Left renal pelvis (tissue), 4 donors: Measurements from ENCODE around the gene HOOK1. TPM values are rescaled to one million over a fixed set of nuclear protein-coding genes. Genes with fewer than 3 reads are reported as not detected.
"Not testable (repeated sequence)": the region's sequence is repeated elsewhere in the genome, so short reads cannot be mapped to it uniquely, and the experiment has no call there.

Source experiments
- DNase-seq, 4 donors: peaks; one replicate each; pipeline ENCODE4 v3.0.0-alpha.2; 2013; ENCODE audit warnings: low read depth in 4 of 4, low spot score in 3 of 4
- polyA plus RNA-seq, 4 donors: library from polyadenylated mRNA; unstranded; fragments of 120-200 nt; gene quantifications; one replicate each; pipeline ENCODE4 v1.2.1, GENCODE V29; 2013; ENCODE audit not compliant: insufficient read length in 4 of 4

Gene HOOK1
- polyA plus RNA-seq, 4 donors = 3.5 to 84.7 (median 71.7) TPM

DNA sequence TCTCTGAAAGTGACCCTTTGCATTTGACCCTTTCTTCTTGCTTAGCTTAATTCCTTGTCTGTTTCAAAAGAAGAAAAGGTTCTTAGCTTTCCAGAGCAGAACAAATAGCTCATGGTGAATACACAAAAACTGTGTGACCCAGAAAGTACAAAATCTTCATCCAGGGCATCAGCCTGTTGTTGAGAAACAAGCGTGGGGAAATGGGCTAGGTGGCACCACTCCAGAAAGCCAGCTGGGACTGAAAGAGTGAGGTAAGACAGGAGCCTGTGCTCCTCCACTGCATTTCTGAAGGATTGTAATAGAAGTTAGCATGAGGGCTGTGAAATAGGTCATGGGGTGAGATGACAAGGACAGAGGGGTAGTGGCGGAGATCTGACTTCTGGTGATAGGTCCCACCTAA lies 66.0 kb downstream of the HOOK1 start:
- DNase-seq = no peak

DNA sequence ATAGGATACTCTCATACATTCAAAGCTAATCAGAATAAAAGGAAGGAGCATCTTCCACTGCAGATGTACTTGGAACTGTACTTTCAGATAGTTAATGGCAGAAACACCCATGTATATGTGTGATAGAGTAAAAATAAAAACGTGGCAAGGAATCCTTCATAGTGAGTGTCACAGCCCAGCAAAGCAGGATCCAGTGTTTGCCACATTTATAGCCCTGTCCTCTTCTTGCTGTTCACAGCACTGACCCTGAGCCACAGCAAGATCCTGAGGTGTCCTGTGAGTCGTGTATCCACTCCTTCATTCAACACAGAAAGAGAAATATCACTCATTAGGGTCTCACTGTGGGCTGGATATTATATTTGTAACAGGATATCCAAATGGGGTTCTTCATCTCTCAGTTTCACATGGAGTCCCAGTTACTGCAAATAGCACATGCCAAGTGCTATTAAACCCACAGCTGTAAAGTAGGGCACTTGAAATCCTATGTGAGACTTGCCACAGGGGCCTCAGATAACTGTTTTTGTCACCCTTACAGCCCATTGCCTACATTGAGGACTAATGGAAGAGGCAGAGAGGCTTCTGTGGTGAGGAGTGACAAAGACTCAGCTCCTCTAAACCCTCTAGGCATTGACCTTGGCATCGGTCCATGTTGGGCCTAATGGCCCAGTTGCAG lies 70.5 kb downstream of the HOOK1 start:
- no peak for DNase-seq

DNA sequence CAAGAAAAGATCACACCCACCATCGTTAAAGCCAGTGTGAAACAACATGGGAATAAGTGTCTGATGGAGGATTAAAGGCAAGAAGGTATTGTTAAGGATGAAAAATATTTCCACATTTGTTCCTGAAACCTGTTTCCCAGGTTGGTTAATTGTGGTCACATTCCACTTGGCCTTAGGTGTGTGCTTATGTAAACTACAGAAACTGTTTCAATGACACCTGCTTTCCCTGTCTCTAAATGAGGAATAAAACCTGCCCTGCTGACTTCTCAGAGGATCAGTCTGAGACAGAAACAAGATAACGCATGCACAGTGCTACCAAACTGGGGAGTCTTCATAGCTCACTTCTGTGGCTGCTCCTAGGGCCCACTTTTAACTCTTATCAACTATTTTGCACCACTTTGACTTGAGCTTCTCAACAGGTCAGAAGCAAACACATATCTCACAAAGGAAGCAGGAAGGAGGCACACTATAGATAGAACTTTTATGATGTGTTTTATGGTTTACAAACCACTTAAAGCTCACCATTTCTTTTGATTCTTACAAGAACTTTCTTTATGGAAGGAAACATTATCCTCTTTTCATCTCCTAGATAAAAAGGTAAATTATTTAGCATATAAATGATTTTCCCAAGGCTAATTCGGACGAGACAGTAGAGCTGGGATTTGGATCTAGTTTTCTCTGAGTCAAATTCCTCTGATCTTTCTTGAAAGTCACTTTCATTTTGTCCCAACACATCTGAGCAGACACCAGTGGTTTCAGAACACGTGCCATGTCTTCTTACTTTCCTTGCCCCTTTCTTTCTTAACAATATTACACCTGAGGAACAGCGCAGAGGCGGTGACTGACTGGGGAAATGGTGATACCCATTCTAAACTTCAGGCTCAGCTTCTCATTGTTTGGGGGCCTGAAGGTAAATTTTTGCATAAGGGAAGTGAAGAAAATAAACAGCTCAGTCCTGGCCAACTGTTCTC lies 78.4 kb downstream of the HOOK1 start:
- DNase-seq = no peak

DNA sequence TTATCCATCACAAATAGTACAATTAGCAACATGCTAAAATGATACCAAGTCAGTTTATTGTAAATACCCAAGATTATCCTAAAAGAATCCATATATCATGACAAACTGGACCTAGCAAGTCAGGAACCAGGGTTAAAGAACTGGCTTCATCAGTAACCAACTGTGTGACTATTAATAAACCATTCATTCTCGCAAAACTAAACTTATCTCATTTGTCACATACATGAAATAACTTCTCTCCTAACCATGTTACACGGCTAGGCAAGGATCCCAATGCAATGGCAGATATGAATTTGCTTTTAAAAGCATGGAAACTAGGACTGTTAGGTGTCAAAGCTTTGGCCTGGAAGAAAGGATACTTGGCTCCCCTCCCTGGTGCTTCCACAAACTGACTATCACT lies 82.4 kb downstream of the HOOK1 start:
- no peak for DNase-seq

DNA sequence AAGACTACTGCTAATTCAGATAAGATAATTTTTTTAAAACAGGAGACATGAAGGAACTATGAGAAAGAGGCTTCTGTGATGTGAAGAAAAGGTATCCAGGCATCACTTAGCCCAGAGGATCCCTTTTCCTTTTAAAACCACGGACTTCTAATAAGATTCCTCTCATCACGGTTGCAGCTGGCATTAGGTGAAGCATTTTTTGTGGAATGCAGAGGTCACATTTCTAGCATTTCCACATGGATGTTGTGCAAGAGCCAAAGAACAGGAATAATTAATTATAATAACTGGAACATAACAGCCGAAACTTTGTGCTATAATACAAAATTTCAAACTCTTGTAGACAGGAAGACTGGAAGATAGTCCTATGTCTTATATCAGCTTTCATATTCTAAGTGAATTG lies 84.2 kb downstream of the HOOK1 start:
- DNase-seq = no peak

DNA sequence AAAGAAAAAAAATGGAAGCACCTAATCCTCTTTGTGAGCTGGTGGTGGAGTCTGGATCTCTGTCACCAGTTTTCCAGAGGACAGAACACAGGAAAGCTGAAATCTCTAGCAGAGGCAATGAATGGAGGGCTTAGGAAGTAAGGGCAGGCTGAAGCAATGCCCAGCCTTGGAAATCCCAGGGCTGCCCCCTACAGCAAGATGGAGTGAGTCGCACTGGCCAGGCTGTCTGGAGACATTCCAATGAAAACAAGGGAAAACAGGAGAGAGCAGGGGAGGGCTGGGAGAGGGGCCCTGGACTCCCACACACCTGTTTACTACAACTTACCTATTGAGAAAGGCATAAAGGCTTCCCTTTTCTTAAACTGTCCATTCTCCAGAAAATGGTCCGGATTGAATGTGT lies 85.9 kb downstream of the HOOK1 start:
- no peak for DNase-seq

DNA sequence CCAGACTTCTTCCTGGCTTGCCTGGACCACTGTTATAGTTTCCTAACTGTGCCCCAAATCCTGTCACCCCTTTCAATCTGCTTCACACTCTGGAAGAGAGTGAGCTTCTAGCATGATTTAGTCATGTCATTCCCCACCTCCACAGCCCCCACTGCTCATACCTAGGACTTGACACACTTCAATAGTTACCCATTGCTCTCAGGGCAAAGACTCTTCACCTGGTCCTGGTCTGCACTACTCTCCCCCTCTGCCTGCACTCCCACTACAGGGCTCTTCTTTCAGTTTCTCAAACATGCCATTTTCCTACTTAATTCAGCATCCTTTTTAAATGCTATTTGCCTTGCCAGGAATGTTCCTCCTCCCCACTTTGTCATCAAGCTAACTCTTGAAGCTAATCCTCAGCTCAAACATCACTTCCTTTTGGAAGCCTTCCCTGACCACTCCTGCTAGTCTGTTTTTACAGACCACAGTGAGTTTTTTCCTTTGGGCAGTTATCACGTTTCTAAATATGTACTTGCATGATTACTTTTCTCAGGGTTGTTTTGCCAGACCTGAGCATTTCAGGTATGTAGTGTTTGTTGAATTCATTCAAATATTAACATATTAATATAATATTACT lies 87.1 kb downstream of the HOOK1 start:
- no peak for DNase-seq

DNA sequence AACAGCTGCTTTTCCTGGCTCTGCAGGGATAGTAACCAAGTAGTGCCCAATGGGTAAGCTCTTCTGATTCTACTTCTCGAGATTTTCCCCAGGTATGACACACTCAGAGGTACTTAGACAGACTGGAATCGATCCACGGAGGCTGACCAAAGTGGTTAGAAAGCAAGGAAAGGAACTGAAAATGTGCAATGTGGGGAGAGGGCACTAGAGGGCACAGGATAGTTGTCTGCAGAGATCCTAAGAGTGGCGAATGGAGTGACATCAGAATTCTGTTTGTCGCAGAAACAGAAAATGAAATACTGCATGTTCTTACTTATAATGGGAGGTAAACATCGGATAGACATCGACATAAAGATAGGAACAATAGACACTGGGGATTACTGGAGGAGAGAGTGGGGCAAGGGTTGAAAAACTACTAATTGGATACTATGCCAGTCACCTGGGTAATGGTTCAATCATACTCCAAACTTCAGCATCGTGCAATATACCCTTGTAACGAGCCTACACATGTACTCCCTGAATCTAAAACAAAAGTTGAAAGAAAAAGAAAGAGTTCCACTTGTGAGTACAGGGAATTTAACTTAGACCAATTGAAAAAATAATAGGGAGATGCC lies 88.5 kb downstream of the HOOK1 start:
- peak in 1 of 4 donors; percentile 4 for DNase-seq

DNA sequence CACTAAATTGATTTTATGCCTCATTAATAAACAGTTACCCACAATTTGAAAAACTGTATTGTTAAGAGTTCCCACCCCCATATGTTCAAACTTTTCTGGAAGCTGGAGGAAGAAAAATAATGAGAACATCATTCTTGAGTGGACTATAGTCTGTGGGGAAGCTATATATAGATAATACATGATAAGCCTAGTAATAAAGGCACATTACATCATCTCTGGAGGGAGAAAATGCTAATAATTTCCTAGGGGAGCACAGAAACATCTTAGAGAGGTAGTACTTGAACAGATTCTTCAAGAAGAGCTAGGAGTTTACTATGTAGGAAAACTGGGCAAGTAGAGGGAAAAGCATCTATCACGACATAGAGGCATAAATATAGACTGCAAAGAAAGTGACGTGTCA lies 92.2 kb downstream of the HOOK1 start:
- no peak for DNase-seq

DNA sequence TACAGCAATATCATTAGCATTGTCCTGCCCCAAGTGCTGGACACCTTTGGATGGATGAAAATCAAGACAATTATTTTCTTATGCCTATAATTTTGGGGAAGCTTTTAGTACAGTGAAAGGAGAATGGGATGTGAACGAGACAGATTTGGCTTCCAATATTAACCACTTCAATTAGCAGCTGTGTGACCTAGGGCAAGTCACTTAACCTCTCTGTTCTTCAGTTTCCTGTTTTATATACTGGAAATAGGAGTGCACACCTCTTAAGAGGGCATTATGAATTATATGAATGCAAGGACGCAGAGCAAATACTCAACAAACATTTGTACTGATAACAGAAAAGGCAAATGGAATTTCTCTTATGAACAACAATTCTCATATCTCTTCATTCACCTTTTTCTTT lies 93.3 kb downstream of the HOOK1 start:
- no peak for DNase-seq

DNA sequence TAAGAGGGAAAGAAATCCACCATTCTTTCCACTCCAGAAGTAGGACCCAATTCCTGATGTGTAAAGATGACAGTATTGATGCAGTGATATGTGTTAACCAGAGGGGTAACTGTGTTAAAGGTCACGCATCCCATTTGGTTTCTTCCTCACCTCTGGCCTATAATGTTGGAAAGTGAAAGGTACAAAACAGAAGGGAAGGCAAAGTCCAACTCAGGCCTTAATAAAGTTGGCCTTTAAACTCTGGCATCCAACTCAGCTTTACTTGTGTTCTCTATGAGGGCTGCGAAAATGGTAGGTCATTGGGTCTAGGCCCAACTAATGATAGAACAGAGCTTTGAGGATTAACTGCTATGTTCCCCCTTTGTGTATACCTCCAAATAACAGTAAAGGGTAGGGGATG lies 93.9 kb downstream of the HOOK1 start:
- no peak for DNase-seq

DNA sequence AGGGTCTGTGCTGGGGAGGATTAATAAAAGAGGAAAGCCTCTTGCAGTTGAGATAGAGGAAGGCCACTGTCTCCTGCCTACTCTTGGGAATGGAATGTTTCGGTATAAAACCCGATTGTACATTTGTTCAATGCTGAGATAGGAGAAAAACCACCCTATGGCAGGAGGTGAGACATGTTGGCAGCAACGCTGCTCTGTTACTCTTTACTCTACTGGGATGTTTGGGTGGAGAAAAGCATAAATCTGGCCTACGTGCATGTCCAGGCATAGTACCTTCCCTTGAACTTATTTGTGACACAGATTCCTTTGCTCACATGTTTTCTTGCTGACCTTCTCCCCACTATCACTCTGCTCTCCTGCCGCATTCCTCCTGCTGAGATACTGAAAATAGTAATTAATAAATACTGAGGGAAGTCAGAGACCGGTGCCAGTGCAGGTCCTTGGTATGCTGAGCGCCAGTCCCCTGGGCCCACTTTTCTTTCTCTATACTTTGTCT lies 100.1 kb downstream of the HOOK1 start:
- DNase-seq = not testable (repeated sequence)

DNA sequence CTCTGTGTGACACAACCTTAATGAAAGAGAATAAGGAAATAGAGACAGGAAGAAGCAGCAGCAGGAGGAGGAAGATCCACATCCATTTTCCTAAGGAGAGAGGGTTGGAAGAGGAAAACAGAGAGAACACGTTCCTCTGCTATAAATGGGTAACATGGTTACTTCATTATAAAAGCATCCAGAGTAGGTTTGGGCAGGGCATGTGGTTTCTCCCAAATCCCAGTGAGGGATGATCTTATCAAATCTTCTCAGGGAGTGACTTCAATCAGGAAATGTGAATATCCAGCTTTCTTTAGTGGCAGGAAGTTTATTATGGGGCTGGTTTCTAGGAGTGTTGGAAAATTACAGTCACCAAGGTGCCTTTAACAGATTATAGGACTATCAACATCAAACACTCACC lies 100.8 kb downstream of the HOOK1 start:
- no peak for DNase-seq

DNA sequence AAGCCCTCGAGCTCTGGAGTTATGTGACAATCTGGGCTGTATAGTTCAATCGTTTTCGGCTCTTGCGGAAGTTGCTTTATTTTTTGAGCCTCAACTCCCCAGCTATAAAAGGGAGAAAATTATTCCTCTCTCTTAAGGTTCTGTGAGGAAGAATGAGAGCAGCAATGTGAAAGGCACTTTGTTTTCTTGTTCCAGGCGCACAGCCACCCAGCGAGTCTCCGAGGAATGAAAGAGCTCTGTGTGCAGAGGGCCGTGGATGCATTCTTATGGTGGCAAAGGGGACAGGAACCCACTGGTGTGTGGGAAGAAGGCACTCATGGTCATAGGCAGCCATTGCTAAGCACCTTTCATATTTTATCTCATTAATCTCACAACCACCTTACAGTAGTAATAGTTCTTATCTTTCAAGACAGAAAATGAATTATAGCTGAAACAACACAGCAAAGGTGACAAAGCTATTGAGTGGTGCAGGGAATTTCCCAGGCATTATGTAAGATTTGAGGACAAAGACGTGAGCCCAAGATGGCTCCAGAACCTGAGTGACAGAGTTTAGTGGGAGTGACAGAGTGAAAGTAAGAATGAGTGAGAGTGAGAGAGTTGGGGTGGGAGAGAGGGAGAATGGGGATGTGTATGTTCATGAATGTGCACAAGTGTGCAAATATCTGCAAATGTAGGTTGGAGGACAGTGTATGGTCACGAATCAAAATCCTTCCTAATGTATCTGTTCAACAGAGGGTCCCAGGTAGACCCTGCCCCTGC lies 102.5 kb downstream of the HOOK1 start:
- no peak for DNase-seq

DNA sequence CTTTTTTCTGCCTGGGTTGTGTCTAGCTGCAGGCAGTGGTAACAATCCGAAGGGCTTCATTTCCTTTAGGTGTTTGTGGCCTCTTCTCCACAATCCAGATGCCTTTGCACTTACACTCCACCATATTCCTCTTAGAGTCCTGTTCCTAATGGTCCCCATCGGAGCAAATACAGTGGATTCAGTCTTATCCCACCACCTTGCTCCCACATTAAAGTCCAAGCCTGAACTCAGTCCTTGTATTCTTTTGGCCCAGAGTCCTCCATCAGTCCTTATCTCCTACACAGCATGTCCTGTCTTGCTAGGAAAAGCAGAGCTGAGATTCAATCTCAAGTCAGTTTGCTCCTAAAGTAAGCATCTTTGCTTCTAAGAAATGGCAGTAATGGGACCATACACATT lies 103.0 kb downstream of the HOOK1 start:
- no peak for DNase-seq

DNA sequence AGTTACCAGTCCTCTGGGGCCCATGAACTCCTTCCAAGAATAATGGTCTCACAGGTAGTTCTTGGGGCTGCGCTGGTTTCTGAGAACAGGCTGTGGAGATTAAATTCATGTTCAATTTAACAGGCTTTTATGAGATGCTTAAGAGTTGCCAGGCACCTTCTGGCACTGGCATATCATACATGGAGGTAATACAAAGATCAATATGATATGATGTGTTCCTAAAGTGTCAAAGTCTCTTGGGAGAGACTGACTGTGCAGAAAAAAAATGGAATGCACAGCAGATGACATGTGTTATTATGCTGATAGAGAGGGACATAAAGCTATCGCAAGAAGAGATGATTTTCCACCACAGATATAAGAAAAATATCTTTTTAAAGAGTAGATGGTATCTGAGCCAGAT lies 105.0 kb downstream of the HOOK1 start:
- no peak for DNase-seq

DNA sequence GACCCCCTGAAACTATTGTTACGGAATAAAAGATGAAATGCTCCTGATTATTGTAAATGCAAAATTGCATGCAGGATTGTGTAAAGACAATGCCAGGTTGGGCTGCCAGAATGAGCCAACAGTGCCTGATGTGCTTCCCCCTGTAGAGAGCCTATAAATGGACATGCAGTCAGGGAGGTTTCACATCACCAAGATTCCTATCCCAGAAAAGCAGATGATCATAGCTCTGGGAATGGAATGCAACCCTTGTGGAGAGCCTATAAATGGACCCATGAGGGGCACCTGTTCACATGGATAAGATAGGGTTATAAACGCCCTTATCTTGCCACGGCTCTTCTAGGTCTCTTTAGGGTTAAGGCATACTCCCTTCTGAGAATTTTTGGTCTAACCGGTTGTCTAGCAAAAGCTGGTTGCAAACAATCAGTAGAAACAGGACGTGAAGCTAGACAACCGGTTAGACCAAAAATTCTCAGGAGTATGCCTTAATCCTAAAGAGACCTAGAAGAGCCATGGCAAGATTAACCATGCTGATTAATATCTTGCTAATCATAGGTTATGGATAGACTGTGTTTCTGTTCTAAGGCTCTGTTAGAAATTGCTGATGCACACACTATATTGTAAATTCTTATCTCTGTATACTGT lies 106.6 kb downstream of the HOOK1 start:
- not testable (repeated sequence) for DNase-seq

DNA sequence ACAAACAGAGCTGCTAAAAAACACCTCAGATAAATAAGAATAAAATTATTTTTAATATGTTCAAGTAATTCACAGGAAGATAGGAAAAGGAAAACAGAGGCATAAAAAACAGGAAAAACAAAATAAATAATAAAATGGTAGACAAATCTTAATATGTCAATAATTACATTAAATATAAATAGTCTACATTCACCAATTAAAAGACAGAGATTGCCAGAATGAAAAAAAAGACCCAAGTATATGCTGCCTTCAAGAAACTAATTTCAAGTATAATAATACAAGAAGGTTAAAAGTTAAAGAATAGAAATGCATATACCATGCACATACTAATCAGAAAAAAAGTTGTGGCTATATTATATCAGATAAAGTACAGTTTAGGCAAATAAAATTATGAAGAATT lies 109.9 kb downstream of the HOOK1 start:
- no peak for DNase-seq
